ENCODE data around the gene SYNE3. TPM values are rescaled to one million over a fixed set of nuclear protein-coding genes. Genes with fewer than 3 reads are reported as not detected.

Gene SYNE3
- total RNA-seq, 1 donor from 2014 or later = 76.2 TPM

DNA sequence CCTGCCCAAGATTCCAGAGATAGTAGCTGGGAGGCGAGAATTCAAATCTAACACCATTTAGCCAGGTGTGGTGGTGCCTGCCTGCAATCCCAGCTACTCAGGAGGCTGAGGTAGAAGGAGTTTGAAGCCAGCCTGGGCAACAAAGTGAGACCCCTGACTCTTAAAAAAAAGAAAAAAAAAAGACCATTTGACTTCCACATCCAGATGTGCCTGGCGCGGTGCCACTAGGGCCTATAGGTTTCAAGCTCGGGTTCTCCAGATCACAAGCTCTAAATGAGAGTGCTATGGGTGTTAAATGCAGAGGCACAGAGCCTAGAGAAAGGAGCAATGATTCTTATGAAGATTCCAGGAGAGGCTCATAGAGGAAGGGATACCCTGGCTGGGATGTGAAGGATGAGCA, 22.5 kb downstream of the SYNE3 start:
- intact Hi-C loops (cut with micrococcal nuclease) = loop anchor here (2.0 kb wide), 1 partner anchor 29 kb away; no protein-coding TSS in a partner anchor

DNA sequence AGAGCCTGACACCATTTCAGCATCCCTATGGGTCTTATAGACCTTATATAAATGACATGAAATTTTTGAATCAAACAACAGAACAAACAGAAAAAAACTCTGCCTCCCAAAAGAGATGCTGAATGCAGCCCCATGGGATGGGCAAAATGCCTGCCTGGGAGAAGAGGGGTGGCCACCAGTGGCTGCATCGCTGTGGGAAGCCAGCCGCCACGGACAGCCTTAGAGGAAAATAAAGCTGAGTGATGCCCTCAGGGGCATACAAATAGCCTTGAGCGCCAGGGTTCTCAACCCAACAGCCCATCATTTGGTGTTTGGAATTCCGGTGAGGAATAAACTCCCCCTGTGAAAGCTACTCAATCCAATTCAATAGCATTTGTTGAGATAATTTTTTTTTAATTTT, 22.9 kb downstream of the SYNE3 start:
- intact Hi-C loops (cut with micrococcal nuclease) = no loop called here

DNA sequence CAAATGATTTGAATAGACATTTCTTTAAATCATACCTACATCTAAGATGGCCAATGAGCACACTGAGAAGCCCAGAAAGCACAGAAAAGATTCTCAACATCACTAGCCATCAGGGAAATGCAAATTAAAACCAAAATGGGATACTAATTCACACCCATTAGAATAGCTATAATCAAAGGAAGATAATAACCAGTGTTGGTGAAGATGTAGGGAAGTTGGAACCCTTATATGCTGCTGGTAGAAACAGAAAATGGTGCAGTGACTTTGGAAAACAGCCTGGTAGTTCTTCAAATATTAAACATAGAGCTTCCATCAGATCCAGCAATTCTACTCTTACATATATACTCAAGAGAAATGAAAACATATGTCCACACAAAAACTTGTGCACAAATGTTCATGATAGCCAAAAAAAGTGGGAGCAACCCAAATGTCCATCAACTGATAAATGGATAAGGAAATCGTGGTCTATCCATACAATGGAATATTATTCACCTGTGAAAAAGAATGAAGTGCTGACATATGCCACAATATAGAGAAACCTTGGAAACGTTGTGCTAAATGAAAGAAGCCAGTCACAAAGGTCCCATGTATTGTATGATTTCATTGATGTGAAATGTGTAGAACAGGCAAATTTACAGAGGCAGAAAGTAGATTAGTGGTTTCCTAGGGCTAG, 24.4 kb downstream of the SYNE3 start:
- intact Hi-C loops (cut with micrococcal nuclease) = no loop called here

DNA sequence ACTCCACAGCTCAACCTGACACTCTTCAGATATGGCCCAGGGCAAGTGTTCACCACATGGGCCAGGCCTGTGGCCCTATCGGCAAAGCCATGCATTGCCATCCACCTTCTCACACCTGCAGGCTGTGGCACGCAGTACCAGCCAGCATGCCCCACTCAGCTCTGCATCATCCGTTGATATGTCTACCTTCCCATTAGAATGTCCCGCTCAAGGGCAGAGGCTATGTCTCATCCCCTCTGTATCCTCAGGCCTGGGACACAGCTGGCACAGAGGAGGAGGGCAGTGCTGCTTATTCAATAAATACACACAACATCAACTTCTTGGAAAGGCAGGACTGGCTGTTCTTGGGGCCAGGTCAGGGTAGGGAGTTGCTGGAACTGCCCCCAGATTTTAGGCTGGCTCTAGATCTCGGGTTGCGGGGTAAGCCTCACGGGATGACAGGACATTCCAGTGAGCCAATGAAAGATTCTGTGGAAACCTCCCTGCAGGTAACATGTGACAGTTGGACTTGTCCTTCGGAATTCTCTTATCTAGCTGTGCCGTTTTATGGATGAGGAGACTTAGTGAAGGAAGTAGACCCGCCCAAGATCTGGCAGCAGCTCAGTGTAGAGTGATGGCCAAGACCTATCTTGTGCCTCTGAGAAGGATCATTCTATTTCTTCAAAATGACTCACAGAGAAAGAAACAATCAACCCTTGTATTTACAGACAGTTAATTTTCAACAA, 25.6 kb downstream of the SYNE3 start:
- intact Hi-C loops (cut with micrococcal nuclease) = no loop called here

DNA sequence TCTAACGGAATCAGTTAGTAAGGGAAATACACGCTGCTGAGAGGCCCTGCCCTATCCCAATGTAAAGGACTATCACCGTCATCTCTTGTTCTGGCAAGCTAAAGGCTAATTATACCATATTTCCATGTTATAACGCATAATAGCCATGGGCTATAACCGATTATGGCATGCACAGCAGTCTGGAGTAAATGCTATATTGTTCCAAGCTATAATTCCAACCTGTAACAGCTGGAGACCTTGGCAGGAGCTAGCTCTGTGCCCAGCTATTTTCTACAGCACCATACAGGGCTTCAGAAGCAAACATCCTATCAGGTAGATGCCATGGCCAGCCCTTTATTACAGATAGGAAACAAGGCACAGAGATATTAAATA, 26.3 kb downstream of the SYNE3 start:
- intact Hi-C loops (cut with micrococcal nuclease) = no loop called here

DNA sequence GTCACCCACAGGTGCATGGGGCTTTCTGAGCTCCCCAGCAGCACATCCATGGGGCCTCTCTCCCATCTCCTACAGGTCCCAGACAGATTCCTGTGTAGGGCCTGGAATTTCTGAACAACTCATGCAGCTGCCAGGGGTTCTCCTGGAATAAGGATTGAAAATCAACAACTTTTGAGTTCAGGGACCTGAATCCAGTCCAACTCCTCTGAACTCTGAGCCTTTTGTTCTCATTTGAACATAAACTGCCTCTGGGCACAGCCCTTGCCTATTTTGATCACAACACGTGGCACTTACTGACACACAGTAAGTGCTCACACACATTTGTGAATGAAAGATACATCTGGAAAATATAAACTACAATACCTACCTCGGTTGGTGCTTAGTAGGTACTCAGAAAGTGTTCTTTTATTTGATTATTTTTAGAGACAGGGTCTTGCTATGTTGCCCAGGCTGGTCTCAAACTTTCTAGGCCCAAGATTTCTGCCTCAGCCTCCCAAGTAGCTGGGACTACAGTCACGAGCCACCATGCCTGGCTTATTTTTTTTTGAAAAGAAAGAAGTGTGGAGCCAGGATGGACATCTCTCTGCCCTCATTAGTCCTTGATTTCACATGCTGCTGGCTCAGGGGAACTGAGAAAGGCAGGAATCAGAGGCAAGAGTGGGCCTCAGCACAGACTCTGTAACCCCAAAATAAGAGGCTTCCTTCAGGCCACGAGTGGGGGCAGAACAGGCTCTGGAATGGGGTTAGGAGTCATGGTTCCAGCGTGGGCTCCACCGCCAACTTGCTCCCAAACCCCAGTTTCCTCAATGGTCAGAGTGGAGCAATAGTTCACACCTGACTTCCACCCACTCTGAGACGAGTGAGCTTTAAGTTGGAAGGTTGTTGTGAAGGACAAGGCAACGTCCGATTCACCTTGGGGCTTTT, 27.0 kb downstream of the SYNE3 start:
- intact Hi-C loops (cut with micrococcal nuclease) = no loop called here

DNA sequence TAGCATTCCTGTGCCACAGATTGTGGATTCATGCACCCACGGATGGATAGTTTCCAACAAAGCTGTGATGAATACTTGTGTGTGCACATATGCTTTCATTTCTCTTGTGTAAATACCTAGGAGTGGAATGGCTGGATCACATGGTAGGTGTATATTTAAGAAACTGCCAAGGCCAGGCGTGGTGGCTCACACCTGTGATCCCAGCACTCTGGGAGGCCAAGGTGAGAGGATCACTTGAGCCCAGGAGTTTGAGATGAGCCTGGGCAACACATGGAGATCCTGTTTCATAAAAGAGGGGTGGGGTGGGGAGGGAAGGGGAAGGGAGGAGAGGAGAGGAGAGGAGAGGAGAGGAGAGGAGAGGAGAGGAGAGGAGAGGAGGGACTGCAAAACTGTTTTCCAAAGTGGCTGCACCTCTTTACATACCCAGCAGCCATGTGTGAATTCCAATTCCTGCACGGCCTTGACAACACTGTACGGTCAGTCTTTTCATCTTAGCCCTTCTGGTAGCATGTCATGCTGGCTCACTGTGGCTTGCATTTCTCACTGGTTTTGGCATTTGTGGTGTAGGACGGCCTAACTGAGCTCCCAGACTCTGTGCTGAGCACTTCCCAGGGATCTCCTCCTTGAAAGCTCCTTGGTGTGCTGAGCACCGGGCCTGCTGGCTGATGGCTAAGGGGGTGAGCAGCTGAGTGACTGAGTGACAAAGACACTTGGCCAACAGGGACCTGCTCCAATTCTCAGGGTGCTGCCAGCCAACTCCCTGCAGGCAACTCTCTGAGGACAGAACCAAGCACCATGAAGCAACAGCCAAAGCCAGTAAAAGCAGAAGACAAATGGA, 27.9 kb downstream of the SYNE3 start:
- intact Hi-C loops (cut with micrococcal nuclease) = no loop called here

DNA sequence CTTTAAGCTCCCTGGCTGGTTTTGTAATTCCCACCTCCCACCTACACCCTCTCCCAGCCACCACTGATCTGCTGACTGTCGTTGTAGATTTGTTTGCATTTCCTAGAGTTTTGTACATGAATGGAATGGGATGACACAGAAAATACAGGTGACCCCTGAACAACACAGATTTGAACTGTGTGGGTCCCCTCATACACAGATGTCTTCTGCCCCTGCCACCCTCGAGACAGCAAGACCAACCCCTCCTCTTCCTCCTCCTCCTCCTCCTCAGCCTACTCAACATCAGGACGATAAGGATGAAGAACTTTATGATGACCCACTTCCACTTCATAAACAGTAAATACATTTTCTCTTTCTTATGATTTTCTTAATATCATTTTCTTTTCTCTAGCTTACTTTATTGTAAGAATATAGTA, 28.8 kb downstream of the SYNE3 start:
- intact Hi-C loops (cut with micrococcal nuclease) = no loop called here

DNA sequence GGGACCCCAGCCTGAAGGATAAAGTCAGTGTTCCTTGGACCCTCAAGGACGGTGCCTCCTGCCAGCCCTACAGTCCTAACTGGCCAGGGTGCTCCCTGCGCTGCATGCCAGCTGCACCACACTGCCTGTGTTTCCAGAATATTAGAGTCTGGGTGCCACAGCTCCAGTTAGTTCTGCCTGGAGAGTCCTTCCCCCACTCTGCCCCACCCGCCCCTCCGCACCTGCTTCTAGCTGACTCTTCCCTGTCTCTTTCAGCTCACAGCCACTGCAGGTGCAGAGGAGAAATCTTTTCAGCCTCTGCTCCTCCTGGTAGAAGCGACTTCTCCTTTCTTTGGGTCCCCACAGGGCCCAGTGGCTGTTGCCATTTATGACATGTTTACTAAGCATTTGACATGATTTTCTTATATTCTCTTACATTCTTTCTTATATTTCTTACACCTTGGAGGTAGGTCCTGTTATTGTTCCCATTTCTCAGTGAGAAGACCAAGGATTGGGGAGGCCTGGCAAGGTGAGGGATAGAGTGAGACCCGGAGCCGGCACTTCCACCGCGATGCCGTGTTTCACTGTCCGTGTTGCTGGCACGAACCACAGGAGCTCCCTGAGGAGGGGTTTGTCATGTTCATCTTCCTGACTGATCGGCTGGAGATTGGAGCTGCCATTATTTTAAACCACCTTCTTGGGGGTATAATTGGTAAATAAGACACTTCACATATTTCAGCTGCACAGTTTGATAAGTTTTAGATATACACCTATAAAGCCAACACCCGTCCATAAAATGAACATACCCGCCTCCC, 29.4 kb downstream of the SYNE3 start:
- intact Hi-C loops (cut with micrococcal nuclease) = no loop called here

DNA sequence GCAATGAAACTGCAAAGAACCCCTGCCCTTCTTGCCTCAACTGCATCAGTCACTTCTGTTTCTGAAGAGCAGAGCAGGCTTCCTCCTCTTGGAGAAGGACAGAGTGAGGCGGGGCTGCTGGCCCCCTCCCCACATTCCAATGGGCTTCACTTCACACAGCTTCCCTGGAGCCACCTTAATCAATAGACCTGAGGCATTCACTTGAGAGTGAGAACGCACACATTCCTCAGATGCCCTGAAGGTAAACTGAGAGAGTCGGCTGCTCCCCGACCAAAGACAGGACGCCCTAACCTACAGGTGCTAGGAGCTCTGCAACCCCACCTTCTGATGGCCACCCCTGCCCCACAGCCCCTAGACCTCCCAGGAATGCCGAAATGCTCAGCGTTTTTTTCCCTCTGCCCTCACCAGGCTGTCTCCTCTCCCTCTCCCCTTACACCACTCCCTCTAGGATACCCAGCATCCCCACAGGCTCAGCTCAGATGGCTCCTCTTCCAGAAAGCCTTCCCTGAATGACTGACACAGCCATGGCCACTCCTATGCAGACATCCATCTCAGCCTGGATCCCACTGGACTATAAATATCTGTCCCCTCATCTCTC, 31.1 kb downstream of the SYNE3 start:
- intact Hi-C loops (cut with micrococcal nuclease) = no loop called here

DNA sequence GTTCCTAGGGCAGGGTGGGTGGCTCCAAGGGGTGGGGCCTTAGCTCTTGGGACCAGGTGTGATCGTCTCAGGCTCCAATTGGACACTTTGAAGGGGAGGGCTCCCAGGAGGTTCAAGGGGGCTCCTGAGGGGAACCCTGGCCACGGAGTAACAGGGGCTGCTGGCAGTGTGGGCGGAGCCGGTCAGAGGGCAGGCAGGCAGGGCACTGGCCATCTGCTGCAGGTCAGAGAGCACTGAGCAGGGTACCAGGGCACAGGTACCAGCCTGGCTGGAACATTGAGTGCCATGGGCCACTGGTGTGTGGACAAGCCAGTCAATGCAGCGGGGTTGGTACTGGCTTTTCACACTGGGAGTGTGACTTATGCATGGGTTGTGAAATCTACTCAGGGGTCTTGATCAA, 32.2 kb downstream of the SYNE3 start:
- intact Hi-C loops (cut with micrococcal nuclease) = no loop called here

DNA sequence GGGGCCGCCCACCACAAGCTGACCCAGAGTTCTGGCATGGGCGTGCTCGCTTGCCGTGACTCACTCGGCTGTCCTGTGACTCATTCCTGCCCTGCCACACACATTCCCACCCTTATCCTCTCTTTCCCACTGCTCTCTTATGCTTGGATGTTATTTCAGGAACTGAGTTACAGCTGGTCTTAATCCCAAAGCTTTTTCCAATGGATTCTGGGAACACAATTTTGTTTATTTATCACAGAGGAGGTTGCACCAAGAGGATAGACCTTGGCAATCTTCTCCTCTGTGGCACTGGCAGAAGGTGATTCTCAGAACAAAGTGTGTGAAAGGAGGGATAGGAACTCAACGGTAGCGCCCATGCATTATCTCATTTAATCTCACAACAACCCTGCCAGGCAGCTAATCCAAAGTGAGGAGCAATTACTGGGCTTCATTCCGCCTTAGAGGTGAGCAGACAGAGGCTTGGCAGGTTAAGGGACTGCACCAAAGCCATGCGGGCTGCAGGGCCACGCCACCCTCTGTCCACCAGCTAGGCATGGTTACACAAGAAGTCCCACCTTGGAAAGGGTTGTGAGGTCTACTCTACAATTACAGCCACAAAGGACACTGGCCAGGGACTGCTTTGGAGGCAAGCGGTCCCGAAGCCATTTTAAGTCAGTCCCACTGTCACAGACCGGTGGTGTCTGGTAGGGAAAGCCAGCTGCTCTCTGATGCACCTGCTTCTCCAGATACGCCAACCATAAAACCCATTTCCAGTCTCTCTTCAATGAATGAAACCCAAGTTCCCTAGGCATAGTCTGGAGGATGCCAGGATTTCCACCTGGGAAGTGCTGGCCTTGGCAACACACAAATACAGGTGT, 32.9 kb downstream of the SYNE3 start:
- intact Hi-C loops (cut with micrococcal nuclease) = no loop called here

DNA sequence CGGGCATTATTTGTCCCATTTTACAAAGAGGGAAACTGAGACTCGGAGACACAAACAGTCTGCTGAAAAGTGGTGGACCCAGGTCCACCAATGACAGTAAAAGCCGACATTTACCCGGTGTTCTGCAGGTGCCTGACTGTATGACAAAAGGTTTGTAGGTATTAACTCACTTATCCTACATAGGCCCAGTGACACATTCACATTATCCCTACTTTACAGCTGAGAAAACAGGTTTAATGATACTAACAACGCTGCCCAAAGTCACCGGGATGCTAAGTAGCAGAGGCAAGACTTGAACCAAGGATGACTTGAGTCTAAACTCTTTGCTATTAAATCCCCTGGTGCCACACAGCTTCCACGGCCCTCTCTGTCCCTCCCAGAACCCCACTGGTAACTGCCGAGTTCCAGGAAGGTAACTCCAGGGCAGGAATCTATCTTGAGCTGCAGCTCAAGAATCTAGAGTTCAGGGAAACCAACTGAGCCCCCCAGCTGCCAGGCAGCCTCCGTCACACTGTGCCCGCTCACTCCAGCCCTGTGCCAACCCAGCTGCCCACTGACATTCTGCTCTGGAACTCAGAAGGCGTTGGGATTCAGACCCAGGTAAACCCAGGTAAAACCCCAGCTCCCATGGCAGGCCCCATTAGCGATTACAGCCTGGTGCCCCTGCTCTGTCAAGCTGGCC, 33.7 kb downstream of the SYNE3 start:
- intact Hi-C loops (cut with micrococcal nuclease) = no loop called here

DNA sequence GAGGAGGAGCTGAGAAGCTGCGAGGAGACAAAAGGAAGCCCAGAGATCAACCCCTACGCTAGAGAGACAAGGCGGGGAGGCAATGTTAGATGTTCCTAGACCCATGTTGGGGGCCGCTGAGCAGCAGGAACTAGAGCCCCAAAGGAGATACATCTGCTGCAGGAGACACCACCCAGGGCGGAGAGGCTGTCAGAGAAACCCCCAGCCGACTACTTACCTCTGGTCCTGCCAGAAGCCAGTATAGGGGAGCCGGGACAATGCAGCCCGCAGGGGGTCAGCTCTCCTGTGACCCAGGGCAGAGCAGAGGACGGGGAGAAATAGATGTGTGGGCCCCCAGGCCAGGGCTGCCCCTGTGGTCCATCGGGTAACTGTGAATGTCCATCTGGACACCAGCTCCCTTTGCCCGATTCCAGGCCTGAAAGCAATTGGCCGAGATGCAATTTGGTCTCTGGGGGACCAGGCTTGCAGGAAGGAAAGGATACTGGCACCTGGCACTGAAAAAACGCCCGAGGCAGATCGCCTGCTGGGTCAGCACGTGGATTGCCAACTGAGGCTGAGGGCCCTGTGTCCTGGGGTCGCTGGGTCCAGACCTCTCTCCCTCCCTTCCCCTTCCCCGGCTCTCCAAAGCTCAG, 34.9 kb downstream of the SYNE3 start:
- intact Hi-C loops (cut with micrococcal nuclease) = no loop called here

DNA sequence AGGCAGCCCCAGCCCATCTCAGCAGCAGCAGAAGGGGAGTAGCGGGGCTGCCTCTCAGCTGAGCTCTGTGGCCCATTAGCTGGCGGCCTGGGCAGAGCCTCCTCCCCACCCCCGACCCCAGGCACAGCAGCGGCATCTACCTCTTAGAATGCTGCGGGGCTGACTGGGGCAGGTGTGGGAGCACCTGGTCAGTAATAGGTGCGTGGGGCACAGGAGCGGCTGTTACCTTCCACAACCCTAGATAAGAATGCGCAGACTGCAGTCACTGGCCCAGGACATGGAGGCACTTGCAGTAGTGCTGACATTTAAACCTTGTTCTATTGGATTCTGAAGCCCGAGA, 35.6 kb downstream of the SYNE3 start:
- intact Hi-C loops (cut with micrococcal nuclease) = loop anchor here (1.0 kb wide), 3 partner anchors 15 to 53 kb away; no protein-coding TSS in a partner anchor

DNA sequence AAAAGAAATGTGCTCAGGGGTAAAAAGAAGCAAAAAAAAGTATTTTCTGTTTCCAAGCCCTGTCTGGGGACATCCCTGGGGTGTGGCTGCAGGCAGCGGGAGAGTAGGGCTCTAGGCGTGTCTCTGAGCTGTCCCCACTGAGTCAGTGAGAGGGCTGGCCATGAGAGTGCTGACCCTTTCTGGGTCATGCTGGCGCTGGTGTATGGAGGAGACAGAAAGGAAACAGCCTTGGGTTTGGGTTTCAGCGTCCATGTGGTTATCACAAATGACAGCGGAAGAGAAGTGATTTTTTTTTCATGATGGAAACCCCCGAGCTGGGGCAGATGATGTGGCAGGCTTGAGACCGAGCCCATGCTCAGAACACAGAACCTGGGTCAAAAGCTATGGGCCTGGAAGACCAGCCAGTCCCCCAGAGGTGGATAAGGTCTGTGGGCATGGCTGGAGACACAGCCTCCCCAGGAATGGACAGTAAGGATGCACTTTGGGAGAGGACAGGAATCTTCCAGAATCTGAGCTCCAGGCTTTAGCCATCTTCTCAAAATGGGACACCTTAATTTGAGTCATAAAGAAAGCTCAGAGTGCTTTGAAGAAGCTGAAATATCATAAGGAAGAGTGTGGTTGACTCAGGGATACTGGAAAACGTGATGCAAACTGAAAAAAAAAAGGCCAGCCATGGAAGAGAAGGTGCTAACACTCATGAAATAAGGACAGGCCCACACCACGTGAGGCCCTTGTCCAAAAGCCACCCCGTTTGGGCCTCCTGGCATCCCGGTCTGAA, 36.2 kb downstream of the SYNE3 start:
- intact Hi-C loops (cut with micrococcal nuclease) = loop anchor here (1.0 kb wide), 3 partner anchors 16 to 54 kb away; no protein-coding TSS in a partner anchor

DNA sequence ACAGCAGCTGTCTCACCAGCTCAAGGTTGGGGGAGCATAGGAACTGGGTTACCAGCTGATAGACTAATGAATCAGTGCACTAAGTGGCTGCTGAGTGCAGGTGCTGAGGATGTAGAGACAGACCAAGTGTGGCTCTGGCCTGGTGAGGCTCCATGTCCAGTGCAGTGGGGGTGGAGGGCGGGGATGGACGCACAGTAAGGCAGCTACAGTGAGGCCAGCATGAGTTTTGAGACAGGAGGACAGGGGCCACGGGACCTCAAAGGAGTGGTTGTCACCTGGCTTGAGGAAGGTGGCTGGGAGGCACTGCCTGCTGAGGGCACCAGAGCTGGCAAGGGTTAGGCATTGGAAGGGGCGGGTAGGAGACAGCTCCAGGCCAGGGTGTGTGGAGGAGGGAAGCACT, 37.0 kb downstream of the SYNE3 start:
- intact Hi-C loops (cut with micrococcal nuclease) = no loop called here

Measured in T-helper 1 cell treated with Interleukin-12 subunit alpha and Interleukin-12 subunit beta and Interleukin-4 antibody, amounts not matched to agents 30 ng/mL and 1 ng/mL, for 36 hours (primary cell).